Endothelial cell of umbilical vein (primary cell): ENCODE measurements around the gene SPRN.
"Not testable (repeated sequence)": the region's sequence is repeated elsewhere in the genome, so short reads cannot be mapped to it uniquely, and the experiment has no call there.

ENCODE experiments used
- EZH2 ChIP-seq: IDR thresholded peaks from 2 replicates; pipeline ENCODE4 v1.6.1; 2012; ENCODE audit warnings: borderline replicate concordance, low read depth, mild to moderate bottlenecking, moderate library complexity, low read length, inconsistent platforms; ENCODE audit not compliant: severe bottlenecking
- FOS ChIP-seq: IDR thresholded peaks from 2 replicates; pipeline ENCODE4 v1.6.1; 2011; ENCODE audit warnings: mild to moderate bottlenecking, low read length, moderate library complexity, borderline replicate concordance; ENCODE audit not compliant: insufficient read depth
- GATA2 ChIP-seq: IDR thresholded peaks from 2 replicates; pipeline ENCODE4 v1.7.0; 2011; ENCODE audit warnings: low read depth, mild to moderate bottlenecking, moderate library complexity, mixed read lengths, low read length; ENCODE audit not compliant: insufficient read length, insufficient read depth
- POLR2A ChIP-seq: IDR thresholded peaks from 2 replicates; pipeline ENCODE4 v1.6.1; 2012; ENCODE audit warnings: low read depth, mild to moderate bottlenecking, control low read depth, low read length
- POLR2AphosphoS5 ChIP-seq: IDR thresholded peaks from 2 replicates; pipeline ENCODE4 v1.6.1; 2012; ENCODE audit warnings: low read depth, mild to moderate bottlenecking, control low read depth, low read length, moderate library complexity; ENCODE audit not compliant: insufficient read depth
- TF ChIP-seq, protein P1 (sequence below), 2 donors: IDR thresholded peaks; 1 replicate in 1 of 2; 2 replicates in 1 of 2; pipeline ENCODE4 v1.5.1; 2011; ENCODE audit warnings: low read length in 2 of 2, mild to moderate bottlenecking in 2 of 2, moderate library complexity in 2 of 2, control low read depth in 1 of 2, inconsistent platforms in 1 of 2, low read depth in 1 of 2; ENCODE audit not compliant: insufficient read depth in 1 of 2; ENCODE audit errors: extremely low read depth in 1 of 2
- TF ChIP-seq, protein P2 (sequence below): IDR thresholded peaks from 2 replicates; pipeline ENCODE4 v1.6.1; 2011; ENCODE audit not compliant: insufficient read depth, insufficient read length

DNA sequence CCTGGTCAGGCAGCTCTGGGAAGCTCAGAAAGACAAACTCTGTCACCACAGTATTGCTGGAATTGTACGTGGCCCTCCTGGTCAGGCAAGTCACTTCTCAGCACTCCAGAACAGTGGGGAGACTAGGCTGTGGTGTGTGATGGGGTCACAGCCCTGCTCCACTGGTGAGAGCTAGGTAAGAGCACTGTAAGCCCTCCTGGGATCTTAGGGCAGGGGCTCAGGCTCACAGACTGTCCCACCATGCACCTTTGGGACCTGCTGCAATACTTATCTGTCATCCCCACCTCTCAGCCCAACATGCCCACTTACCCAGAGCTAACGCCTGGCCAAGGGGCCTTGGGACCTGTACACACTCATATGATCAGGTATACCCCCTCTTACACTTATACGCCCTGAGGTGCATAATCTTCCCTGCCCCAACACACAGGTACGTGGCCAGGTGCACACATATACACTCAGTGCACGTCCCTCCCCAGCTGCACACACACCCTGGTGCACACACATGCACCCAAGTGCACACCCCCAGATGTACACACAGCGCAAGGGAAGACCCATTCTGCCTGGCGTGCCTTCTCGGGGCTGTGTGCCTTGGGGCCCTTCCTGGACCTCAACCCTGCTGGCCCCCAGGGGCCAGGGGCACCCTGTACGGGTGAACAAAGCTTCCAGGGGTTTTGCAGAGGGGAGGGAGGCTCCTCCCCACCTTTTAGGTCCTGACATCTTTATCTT lies 7.6 kb upstream of the SPRN start:
- TF ChIP-seq, protein P1, sequence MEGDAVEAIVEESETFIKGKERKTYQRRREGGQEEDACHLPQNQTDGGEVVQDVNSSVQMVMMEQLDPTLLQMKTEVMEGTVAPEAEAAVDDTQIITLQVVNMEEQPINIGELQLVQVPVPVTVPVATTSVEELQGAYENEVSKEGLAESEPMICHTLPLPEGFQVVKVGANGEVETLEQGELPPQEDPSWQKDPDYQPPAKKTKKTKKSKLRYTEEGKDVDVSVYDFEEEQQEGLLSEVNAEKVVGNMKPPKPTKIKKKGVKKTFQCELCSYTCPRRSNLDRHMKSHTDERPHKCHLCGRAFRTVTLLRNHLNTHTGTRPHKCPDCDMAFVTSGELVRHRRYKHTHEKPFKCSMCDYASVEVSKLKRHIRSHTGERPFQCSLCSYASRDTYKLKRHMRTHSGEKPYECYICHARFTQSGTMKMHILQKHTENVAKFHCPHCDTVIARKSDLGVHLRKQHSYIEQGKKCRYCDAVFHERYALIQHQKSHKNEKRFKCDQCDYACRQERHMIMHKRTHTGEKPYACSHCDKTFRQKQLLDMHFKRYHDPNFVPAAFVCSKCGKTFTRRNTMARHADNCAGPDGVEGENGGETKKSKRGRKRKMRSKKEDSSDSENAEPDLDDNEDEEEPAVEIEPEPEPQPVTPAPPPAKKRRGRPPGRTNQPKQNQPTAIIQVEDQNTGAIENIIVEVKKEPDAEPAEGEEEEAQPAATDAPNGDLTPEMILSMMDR (IDR thresholded peaks at IDR 0.05; ENCODE audit: extremely low read depth in 1 of 2, insufficient read depth in 1 of 2, low read depth in 1 of 2, low read length in 2 of 2) = not testable (repeated sequence)
- TF ChIP-seq, protein P2, sequence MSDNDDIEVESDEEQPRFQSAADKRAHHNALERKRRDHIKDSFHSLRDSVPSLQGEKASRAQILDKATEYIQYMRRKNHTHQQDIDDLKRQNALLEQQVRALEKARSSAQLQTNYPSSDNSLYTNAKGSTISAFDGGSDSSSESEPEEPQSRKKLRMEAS = not testable (repeated sequence)
- TF ChIP-seq POLR2A, EZH2, POLR2AphosphoS5, FOS, GATA2: not testable (repeated sequence)
